ENCODE results near the gene NOXRED1. TPM values are rescaled to one million over a fixed set of nuclear protein-coding genes. Genes with fewer than 3 reads are reported as not detected.

The NOXRED1 gene
- total and polyA plus RNA-seq, 11 donors, result 0.15 to 0.32 (median 0.28) TPM; not detected in 7

DNA sequence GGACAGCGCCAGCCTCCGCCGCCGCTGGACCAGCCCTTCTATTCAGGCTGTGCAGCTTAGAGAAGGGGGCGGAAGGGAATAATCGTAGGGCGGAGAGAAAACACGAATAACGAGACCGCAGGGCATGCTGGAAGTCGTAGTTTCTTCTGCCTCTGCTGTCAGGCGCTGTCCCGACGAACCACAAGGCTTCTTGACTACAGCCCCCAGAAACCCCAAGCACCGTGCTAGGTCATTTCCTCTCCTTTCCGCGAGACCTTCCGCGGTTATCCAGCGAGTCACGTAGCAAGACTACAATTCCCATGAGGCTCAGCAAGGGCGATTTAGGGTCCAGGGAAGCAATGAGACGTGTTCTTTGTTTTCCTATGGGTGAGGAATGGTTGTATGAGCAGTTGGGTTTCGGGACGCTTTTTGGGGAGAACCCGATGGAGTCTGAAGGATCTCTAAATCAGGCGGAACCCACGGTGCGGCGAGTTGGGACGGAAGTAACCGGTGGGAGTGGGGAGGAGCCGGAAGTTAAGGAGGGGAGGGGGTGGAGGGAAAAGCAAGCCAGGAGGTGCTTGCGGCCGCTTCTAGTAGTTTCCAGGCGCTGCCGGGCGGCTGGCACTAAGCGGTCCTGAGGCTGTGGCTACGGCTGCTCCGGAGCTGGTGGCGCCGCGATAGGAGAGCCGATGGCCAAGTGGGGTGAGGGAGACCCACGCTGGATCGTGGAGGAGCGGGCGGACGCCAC is 34.4 kb upstream of the NOXRED1 start, which contains the start of the genes AHSA1 and VIPAS39:
AHSA1 (plus strand) TSS at position 572 of the 727 bp plus-strand sequence; CDS start at position 669, 97 bp downstream.
VIPAS39 (minus strand) TSS at position 80 of the 727 bp plus-strand sequence. CDS start 3,499 bp downstream, outside the sequence.
- H3K27ac ChIP-seq, result peak within 1 kb of the TSS; percentile 87 to 97 (median 95)
- no peaks in the 10 kb centered on the region for H3K9me3 ChIP-seq
- peak within 1 kb of the TSS; percentile 70 to 98 (median 92) for H3K4me3 ChIP-seq
- H3K36me3 ChIP-seq, result peaks cover 0 to 47% (median 40%) of the 10 kb centered on the region in 9 donors
- DNase-seq, result peak; percentile 93 to 97 (median 97)
- no peaks in the 10 kb centered on the region for H3K27me3 ChIP-seq
- peaks cover 2 to 30% (median 21%) of the 10 kb centered on the region in 12 donors for H3K4me1 ChIP-seq
- intact Hi-C loops (cut with DNase I), result loop anchor here in 9 of 10 donors (1.0 to 10.0 kb wide), 12 partner anchors 80 to 250 kb away; partner anchors contain the start of genes GSTZ1 (in 6 of the 9), POMT2 (in 5 of the 9), SAMD15 (in 5 of the 9) and TMED8 (in 5 of the 9)
- TF ChIP-seq, protein P1, sequence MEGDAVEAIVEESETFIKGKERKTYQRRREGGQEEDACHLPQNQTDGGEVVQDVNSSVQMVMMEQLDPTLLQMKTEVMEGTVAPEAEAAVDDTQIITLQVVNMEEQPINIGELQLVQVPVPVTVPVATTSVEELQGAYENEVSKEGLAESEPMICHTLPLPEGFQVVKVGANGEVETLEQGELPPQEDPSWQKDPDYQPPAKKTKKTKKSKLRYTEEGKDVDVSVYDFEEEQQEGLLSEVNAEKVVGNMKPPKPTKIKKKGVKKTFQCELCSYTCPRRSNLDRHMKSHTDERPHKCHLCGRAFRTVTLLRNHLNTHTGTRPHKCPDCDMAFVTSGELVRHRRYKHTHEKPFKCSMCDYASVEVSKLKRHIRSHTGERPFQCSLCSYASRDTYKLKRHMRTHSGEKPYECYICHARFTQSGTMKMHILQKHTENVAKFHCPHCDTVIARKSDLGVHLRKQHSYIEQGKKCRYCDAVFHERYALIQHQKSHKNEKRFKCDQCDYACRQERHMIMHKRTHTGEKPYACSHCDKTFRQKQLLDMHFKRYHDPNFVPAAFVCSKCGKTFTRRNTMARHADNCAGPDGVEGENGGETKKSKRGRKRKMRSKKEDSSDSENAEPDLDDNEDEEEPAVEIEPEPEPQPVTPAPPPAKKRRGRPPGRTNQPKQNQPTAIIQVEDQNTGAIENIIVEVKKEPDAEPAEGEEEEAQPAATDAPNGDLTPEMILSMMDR (IDR thresholded peaks at IDR 0.05), result no peak
- TF ChIP-seq POLR2A (IDR thresholded peaks at IDR 0.05), result peak in 1 of 2 donors; percentile 71
- WGBS, 4 donors, result 0 to 1% (median 0%) methylated on average over 50 of the region's 50 CpGs
- ATAC-seq, result peak; percentile 98 to 99 (median 98)

DNA sequence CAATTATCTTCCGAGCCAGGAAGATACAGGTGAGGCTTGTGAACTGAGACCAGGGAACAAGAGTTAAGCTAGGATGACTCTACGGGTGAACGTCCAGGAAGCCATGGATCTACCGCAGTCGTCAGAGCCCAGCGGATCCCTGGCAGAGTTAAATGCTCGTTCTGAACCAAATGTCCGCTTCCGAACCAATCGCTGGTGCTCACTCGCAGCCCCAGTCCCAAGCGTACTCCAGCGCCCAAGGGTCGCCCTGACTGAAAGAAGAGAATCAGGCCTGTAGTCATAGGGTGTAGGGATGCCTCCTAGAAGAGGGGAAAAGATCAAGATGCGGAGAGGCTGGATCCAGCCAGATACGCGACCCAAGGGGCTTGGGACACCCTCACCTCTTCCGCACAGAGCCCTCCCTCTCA is 33.8 kb upstream of the NOXRED1 start:
- no peak for DNase-seq
- peak overlapping the region in 11 of 12 donors; percentile 68 to 97 (median 94) for H3K27ac ChIP-seq
- H3K27me3 ChIP-seq, result no peaks in the 10 kb centered on the region
- H3K4me3 ChIP-seq, result peak overlapping the region; percentile 40 to 98 (median 92)
- peak in 1 of 4 donors; percentile 4 for ATAC-seq
- peak in 1 of 2 donors; percentile 83 for TF ChIP-seq POLR2A (IDR thresholded peaks at IDR 0.05)
- TF ChIP-seq, protein P1 (IDR thresholded peaks at IDR 0.05), result no peak
- H3K9me3 ChIP-seq, result no peaks in the 10 kb centered on the region
- intact Hi-C loops (cut with DNase I), result loop anchor here in 9 of 10 donors (1.0 to 10.0 kb wide), 10 partner anchors 80 to 250 kb away; partner anchors contain the start of genes GSTZ1 (in 6 of the 9), POMT2 (in 5 of the 9), ALKBH1 (in 4 of the 9) and SLIRP (in 4 of the 9)
- H3K36me3 ChIP-seq, result peaks cover 0 to 47% (median 40%) of the 10 kb centered on the region in 9 donors
- peaks cover 2 to 30% (median 21%) of the 10 kb centered on the region in 12 donors for H3K4me1 ChIP-seq
- 0 to 1% (median 0%) methylated on average over 14 to 18 of the region's 18 CpGs for WGBS, 4 donors

DNA sequence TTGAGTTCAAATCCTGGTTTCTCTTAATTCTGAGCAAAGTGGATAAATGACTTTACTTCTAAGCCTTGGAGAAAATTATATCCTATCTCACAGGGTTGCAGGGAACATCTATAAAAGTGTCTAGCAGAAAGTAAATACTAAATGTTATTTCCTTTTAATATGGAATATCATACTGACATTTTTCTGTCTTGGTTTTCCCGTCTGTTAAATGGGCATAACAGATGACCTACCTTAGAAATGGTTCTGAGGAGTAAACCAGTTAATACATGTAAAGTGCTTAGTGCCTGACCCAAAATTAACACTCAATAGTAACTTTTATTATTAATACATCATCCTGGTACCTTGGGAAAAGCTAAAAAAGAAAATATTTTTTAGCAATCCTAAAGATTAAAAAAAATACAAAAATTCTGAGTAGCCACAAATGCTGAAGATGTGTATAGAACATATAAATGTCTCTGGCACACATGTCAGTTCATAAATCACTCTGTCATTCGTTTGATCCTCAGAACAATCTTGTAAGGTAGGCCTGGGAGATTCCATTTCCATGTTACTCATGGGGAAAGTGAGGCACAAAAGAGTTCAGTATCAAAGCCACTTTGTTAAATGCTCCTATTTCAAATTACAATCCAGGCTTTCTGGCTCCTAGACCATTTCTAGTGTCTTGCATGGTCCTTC is 32.8 kb upstream of the NOXRED1 start:
- Histone ChIP-seq H3K9me3 (no peaks in the 10 kb centered on the region), H3K27ac (no peak overlapping the region), H3K27me3 (no peaks in the 10 kb centered on the region), H3K36me3 (peaks cover 0 to 47% (median 38%) of the 10 kb centered on the region in 9 donors), H3K4me1 (peaks cover 2 to 30% (median 21%) of the 10 kb centered on the region in 12 donors), H3K4me3 (peak overlapping the region in 8 of 12 donors; percentile 79 to 96 (median 92))
- DNase-seq, result no peak
- WGBS, 4 donors, result 76 to 88% (median 85%) methylated on average over 2 of the region's 2 CpGs
- ATAC-seq, result no peak
- intact Hi-C loops (cut with DNase I), result loop anchor here in 9 of 10 donors (2.0 to 10.0 kb wide), 9 partner anchors 79 to 251 kb away; partner anchors contain the start of genes GSTZ1 (in 5 of the 9), POMT2 (in 5 of the 9), ALKBH1 (in 4 of the 9) and SLIRP (in 4 of the 9)
- TF ChIP-seq, protein P1 (IDR thresholded peaks at IDR 0.05), result no peak
- no peak for TF ChIP-seq POLR2A (IDR thresholded peaks at IDR 0.05)

All from heart left ventricle (tissue), 16 donors.